HL-60/S4 treated with phorbol 12-myristate 13-acetate at 8.2 ng/mL for 4 days and 3 days (cell line): ENCODE results near the gene PRKN.

Experiments used
- in situ Hi-C: fragments of 300-500 bp; cut with MboI; formaldehyde crosslinking; loops from 2 replicates; pipeline ENCODE4 v1.15.0; 2022; ENCODE audit warnings: low sequenced_read_pairs

The PRKN gene

GRCh38 chr6:162203287-162203686 is 524.3 kb downstream of the PRKN start:
- in situ Hi-C loops = no loop called here

- in situ Hi-C loops = no loop called here
Observed at GRCh38 chr6:162200945-162201690, 526.4 kb downstream of the PRKN start.

GRCh38 chr6:162200041-162200440 is 527.5 kb downstream of the PRKN start:
- in situ Hi-C loops = no loop called here

- in situ Hi-C loops = no loop called here
Observed at GRCh38 chr6:162198925-162199324, 528.6 kb downstream of the PRKN start.

GRCh38 chr6:162198076-162198475 is 529.5 kb downstream of the PRKN start:
- in situ Hi-C loops = no loop called here

- in situ Hi-C loops = no loop called here
Observed at GRCh38 chr6:162195441-162195840, 532.1 kb downstream of the PRKN start.

- in situ Hi-C loops = no loop called here
Observed at GRCh38 chr6:162190981-162191380, 536.6 kb downstream of the PRKN start.

- in situ Hi-C loops = no loop called here
Observed at GRCh38 chr6:162187168-162187935, 540.2 kb downstream of the PRKN start.

- in situ Hi-C loops = no loop called here
Observed at GRCh38 chr6:162184465-162184864, 543.1 kb downstream of the PRKN start.

- in situ Hi-C loops = no loop called here
Observed at GRCh38 chr6:162181741-162182401, 545.7 kb downstream of the PRKN start.

GRCh38 chr6:162181111-162181510 is 546.5 kb downstream of the PRKN start:
- in situ Hi-C loops = no loop called here

- in situ Hi-C loops = no loop called here
Observed at GRCh38 chr6:162179196-162179951, 548.2 kb downstream of the PRKN start.

GRCh38 chr6:162178666-162179065 is 548.9 kb downstream of the PRKN start:
- in situ Hi-C loops = no loop called here

- in situ Hi-C loops = no loop called here
Observed at GRCh38 chr6:162178266-162178665, 549.3 kb downstream of the PRKN start.

GRCh38 chr6:162177746-162178145 is 549.8 kb downstream of the PRKN start:
- in situ Hi-C loops = no loop called here

GRCh38 chr6:162173466-162173865 is 554.1 kb downstream of the PRKN start:
- in situ Hi-C loops = no loop called here

- in situ Hi-C loops = no loop called here
Observed at GRCh38 chr6:162165479-162165878, 562.1 kb downstream of the PRKN start.

- in situ Hi-C loops = no loop called here
Observed at GRCh38 chr6:162157167-162157870, 570.2 kb downstream of the PRKN start.

GRCh38 chr6:162156146-162156545 is 571.4 kb downstream of the PRKN start:
- in situ Hi-C loops = no loop called here

GRCh38 chr6:162154930-162155329 is 572.6 kb downstream of the PRKN start:
- in situ Hi-C loops = no loop called here
